Subcutaneous adipose tissue (tissue), 4 donors: ENCODE measurements around the gene CEBPA. TPM values are rescaled to one million over a fixed set of nuclear protein-coding genes. Genes with fewer than 3 reads are reported as not detected.

Experiments
- CTCF ChIP-seq: fragments of 450-650 bp; IDR thresholded peaks from one replicate; pipeline ENCODE4 v1.5.1; 2016; ENCODE audit warnings: low read depth, mild to moderate bottlenecking, control low read depth, antibody characterized with exemption, moderate library complexity
- total RNA-seq, 4 donors: library from RNA; depleted of rRNA; stranded (reverse); fragments of >200 nt; gene quantifications; one replicate each; pipeline ENCODE4 v1.1.0, GENCODE V29; 2016

CEBPA gene
- total RNA-seq, 4 donors from 2014 or later, result 114 to 646 (median 258) TPM

GRCh38 chr19:33278023-33278402 is 24.3 kb downstream of the CEBPA start:
- no peak for TF ChIP-seq CTCF

- TF ChIP-seq CTCF, result no peak
Measured at GRCh38 chr19:33277434-33277833, 24.9 kb downstream of the CEBPA start.

GRCh38 chr19:33275933-33276619 is 26.3 kb downstream of the CEBPA start:
- TF ChIP-seq CTCF, result no peak

GRCh38 chr19:33275559-33275932 is 26.8 kb downstream of the CEBPA start:
- TF ChIP-seq CTCF, result no peak

DNA sequence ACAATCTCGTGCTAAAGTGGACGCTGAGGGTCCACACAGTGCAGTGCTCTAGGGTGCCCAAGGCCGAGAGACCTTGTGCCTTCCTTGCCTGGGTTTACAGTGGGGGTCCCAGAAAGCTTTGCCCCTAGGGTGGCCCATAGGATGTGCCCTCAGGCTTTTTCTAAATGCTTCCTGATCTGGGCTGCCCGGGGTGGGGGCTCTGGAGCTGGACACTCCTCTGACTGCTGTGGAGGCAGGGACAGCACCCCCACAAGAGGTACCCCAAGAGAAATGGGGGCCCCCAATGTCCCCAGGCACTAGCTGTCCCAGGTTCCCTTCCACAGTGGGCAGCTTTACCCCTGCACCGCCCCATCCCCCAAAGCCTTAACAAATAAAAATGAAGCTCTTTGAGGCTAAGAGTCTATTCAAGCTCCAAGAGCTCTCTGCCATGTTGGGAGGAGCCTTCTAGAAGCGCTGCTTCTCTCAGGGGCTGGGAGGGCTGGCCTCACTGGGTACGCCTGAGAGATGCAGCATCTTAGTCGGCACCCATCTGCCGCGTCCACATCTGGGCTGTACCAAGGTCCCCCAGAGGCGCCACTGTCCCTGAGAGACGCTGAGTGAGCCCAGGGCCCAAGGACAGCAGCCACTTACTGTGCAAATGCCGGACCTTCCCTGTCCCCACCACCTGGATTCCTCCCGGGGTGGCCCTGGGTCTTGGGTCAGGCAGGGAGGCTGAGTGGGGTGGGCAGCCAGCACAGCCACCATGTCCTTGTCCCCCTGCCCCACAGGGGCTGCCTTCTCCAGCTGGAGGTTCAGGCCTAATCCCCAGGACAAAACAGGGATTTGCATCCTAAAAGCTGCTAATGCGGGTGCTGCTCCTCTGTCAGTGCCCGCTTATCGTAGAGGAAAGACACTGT is 27.4 kb downstream of the CEBPA start:
- TF ChIP-seq CTCF, result no peak

- TF ChIP-seq CTCF, result no peak
Measured at GRCh38 chr19:33273881-33274662, 28.3 kb downstream of the CEBPA start.
